Measurements from ENCODE around the gene IL34. TPM values are rescaled to one million over a fixed set of nuclear protein-coding genes. Genes with fewer than 3 reads are reported as not detected.
A peak's percentile ranks its signal among the peaks of the same experiment; 100 is the strongest.

IL34 gene
- total RNA-seq, 2 donors from 2014 or later: 3.0 to 5.6 TPM

- Histone ChIP-seq H3K9ac (ENCODE audit: extremely low read depth, low read length, poor library complexity, severe bottlenecking) (no peak overlapping the region), H3K27me3 (ENCODE audit: control insufficient read depth, insufficient read depth, low read length, poor library complexity, severe bottlenecking) (no peaks in the 10 kb centered on the region), H3K4me1 (ENCODE audit: control insufficient read depth, insufficient read depth, low read length) (no peaks in the 10 kb centered on the region), H3K4me3 (ENCODE audit: low read length) (no peak overlapping the region), H3K9me3 (ENCODE audit: control insufficient read depth, low read length) (peaks cover 14% of the 10 kb centered on the region), H3K27ac (ENCODE audit: low read depth, low read length) (peak overlapping the region; percentile 92), H3K36me3 (ENCODE audit: control insufficient read depth, insufficient read depth, low read length) (no peaks in the 10 kb centered on the region)
- DNase-seq: no peak
- H3K9me3 Mint-ChIP-seq: peaks cover 13% of the 10 kb centered on the region
- no peaks in the 10 kb centered on the region for H3K27me3 Mint-ChIP-seq (ENCODE audit: insufficient read depth)
- H3K27ac Mint-ChIP-seq: no peak overlapping the region
- peaks cover 16% of the 10 kb centered on the region for H3K36me3 Mint-ChIP-seq (ENCODE audit: low read depth)
- no peak overlapping the region for H3K4me3 Mint-ChIP-seq
- 93% methylated on average over 4 of the region's 4 CpGs; no CpG with 5 or more reads in 1 of the 2 experiments for WGBS, 2 experiments (ENCODE audit: insufficient coverage in 1 of 2, insufficient read length in 1 of 2)
- TF ChIP-seq, protein P1, sequence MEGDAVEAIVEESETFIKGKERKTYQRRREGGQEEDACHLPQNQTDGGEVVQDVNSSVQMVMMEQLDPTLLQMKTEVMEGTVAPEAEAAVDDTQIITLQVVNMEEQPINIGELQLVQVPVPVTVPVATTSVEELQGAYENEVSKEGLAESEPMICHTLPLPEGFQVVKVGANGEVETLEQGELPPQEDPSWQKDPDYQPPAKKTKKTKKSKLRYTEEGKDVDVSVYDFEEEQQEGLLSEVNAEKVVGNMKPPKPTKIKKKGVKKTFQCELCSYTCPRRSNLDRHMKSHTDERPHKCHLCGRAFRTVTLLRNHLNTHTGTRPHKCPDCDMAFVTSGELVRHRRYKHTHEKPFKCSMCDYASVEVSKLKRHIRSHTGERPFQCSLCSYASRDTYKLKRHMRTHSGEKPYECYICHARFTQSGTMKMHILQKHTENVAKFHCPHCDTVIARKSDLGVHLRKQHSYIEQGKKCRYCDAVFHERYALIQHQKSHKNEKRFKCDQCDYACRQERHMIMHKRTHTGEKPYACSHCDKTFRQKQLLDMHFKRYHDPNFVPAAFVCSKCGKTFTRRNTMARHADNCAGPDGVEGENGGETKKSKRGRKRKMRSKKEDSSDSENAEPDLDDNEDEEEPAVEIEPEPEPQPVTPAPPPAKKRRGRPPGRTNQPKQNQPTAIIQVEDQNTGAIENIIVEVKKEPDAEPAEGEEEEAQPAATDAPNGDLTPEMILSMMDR (conservative IDR thresholded peaks at IDR 0.05): no peak
- H3K4me1 Mint-ChIP-seq: peaks cover 17% of the 10 kb centered on the region
Observed at GRCh38 chr16:70634861-70635260, 11.5 kb upstream of the IL34 start.

- Mint-ChIP-seq H3K27me3 (ENCODE audit: insufficient read depth) (no peaks in the 10 kb centered on the region), H3K36me3 (ENCODE audit: low read depth) (peaks cover 12% of the 10 kb centered on the region), H3K4me1 (peaks cover 17% of the 10 kb centered on the region), H3K9me3 (peaks cover 7% of the 10 kb centered on the region), H3K27ac (no peak overlapping the region), H3K4me3 (no peak overlapping the region)
- peaks cover 8% of the 10 kb centered on the region for H3K9me3 ChIP-seq (ENCODE audit: control insufficient read depth, low read length)
- H3K4me3 ChIP-seq (ENCODE audit: low read length): no peak overlapping the region
- WGBS, 2 experiments (ENCODE audit: insufficient coverage in 1 of 2, insufficient read length in 1 of 2): 67 to 85% methylated on average over 2 to 4 of the region's 5 CpGs
- H3K27me3 ChIP-seq (ENCODE audit: control insufficient read depth, insufficient read depth, low read length, poor library complexity, severe bottlenecking): no peaks in the 10 kb centered on the region
- TF ChIP-seq, protein P1 (conservative IDR thresholded peaks at IDR 0.05): no peak
- H3K4me1 ChIP-seq (ENCODE audit: control insufficient read depth, insufficient read depth, low read length): no peaks in the 10 kb centered on the region
- no peak for DNase-seq
- H3K9ac ChIP-seq (ENCODE audit: extremely low read depth, low read length, poor library complexity, severe bottlenecking): no peak overlapping the region
- H3K36me3 ChIP-seq (ENCODE audit: control insufficient read depth, insufficient read depth, low read length): no peaks in the 10 kb centered on the region
- H3K27ac ChIP-seq (ENCODE audit: low read depth, low read length): peak overlapping the region; percentile 92
Observed at GRCh38 chr16:70635336-70636016, 10.9 kb upstream of the IL34 start.

GRCh38 chr16:70638814-70639792 is 7.3 kb upstream of the IL34 start:
- H3K9ac ChIP-seq (ENCODE audit: extremely low read depth, low read length, poor library complexity, severe bottlenecking): no peak overlapping the region
- H3K27ac Mint-ChIP-seq: peak overlapping the region; percentile 88
- WGBS, 2 experiments (ENCODE audit: insufficient coverage in 1 of 2, insufficient read length in 1 of 2): 71 to 78% methylated on average over 16 to 18 of the region's 18 CpGs

More at GRCh38 chr16:70638814-70639792, 7.3 kb upstream of the IL34 start:
- Mint-ChIP-seq H3K27me3 (ENCODE audit: insufficient read depth) (no peaks in the 10 kb centered on the region), H3K4me1 (peaks cover 17% of the 10 kb centered on the region), H3K36me3 (ENCODE audit: low read depth) (peaks cover 3% of the 10 kb centered on the region), H3K4me3 (no peak overlapping the region), H3K9me3 (no peaks in the 10 kb centered on the region)
- no peak overlapping the region for H3K27ac ChIP-seq (ENCODE audit: low read depth, low read length)
- H3K27me3 ChIP-seq (ENCODE audit: control insufficient read depth, insufficient read depth, low read length, poor library complexity, severe bottlenecking): no peaks in the 10 kb centered on the region
- no peak overlapping the region for H3K4me3 ChIP-seq (ENCODE audit: low read length)
- no peaks in the 10 kb centered on the region for H3K36me3 ChIP-seq (ENCODE audit: control insufficient read depth, insufficient read depth, low read length)
- H3K9me3 ChIP-seq (ENCODE audit: control insufficient read depth, low read length): no peaks in the 10 kb centered on the region
- DNase-seq: peak; percentile 83
- TF ChIP-seq, protein P1 (conservative IDR thresholded peaks at IDR 0.05): peak; percentile 27
- no peaks in the 10 kb centered on the region for H3K4me1 ChIP-seq (ENCODE audit: control insufficient read depth, insufficient read depth, low read length)
